H1 (cell line): ENCODE data around the gene LPP.

Experiments used
- ATF2 ChIP-seq: IDR thresholded peaks from 2 replicates; pipeline ENCODE4 v1.6.1; 2012; ENCODE audit warnings: low read length, inconsistent platforms
- BCL11A ChIP-seq, 2 experiments: IDR thresholded peaks; one replicate each; pipeline ENCODE4 v1.6.1; 2011; ENCODE audit warnings: low read depth in 2 of 2, low read length in 2 of 2, mild to moderate bottlenecking in 2 of 2
- CBX8 ChIP-seq: fragments of 300-800, 300-1000 bp; sonication (generic); IDR thresholded peaks from 2 replicates; pipeline ENCODE4 v1.7.1; 2016; ENCODE audit warnings: low read depth, low read length, borderline replicate concordance
- CTCF ChIP-seq, 3 experiments: IDR thresholded peaks; 1 replicate in 2 of 3; 2 replicates in 1 of 3; pipeline versions ENCODE4 v1.5.1 to v1.6.1; 2011; ENCODE audit warnings: low read length in 3 of 3, mild to moderate bottlenecking in 3 of 3, inconsistent platforms in 2 of 3, low read depth in 1 of 3, moderate library complexity in 1 of 3; ENCODE audit not compliant: insufficient read depth in 1 of 3; ENCODE audit errors: control extremely low read depth in 1 of 3
- EP300 ChIP-seq, 2 experiments: IDR thresholded peaks; 1 replicate in 1 of 2; 2 replicates in 1 of 2; pipeline ENCODE4 v1.6.1; 2011 to 2012; ENCODE audit warnings: low read depth in 2 of 2, low read length in 2 of 2, mild to moderate bottlenecking in 2 of 2, borderline replicate concordance in 1 of 2, inconsistent platforms in 1 of 2, moderate library complexity in 1 of 2
- JUN ChIP-seq: IDR thresholded peaks from 2 replicates; pipeline ENCODE4 v1.6.1; 2011; ENCODE audit warnings: low read depth, mild to moderate bottlenecking, improper control_type of control experiment, low read length
- PHF8 ChIP-seq: fragments of 200-600 bp; sonication (generic); conservative IDR thresholded peaks from 2 replicates; pipeline ENCODE4 v1.7.1; 2012; ENCODE audit warnings: low read depth, mild to moderate bottlenecking, inconsistent platforms, low read length, moderate library complexity
- POLR2AphosphoS5 ChIP-seq: IDR thresholded peaks from 2 replicates; pipeline ENCODE4 v1.6.1; 2011; ENCODE audit warnings: low read depth, low read length
- RFX5 ChIP-seq: IDR thresholded peaks from 2 replicates; pipeline ENCODE4 v1.6.1; 2011; ENCODE audit warnings: low read depth, low read length, improper control_type of control experiment, borderline replicate concordance
- TAF7 ChIP-seq: optimal IDR thresholded peaks from 2 replicates; pipeline ENCODE3; 2011; ENCODE audit warnings: low read depth, mild to moderate bottlenecking, inconsistent platforms, low read length, moderate library complexity, borderline replicate concordance
- YY1 ChIP-seq: IDR thresholded peaks from 2 replicates; pipeline ENCODE4 v1.6.1; 2011; ENCODE audit warnings: low read depth, mild to moderate bottlenecking, low read length

GRCh38 chr3:188309437-188310269, 155.7 kb downstream of the LPP start:
- TF ChIP-seq BCL11A (IDR thresholded peaks at IDR 0.05; ENCODE audit: low read depth in 2 of 2, low read length in 2 of 2) (no peak), RFX5 (no peak), TAF7 (no peak), JUN (no peak), CTCF (IDR thresholded peaks at IDR 0.05; ENCODE audit: control extremely low read depth in 1 of 3, insufficient read depth in 1 of 3, low read depth in 1 of 3, low read length in 3 of 3) (no peak), ATF2 (no peak), EP300 (IDR thresholded peaks at IDR 0.05; ENCODE audit: borderline replicate concordance in 1 of 2, low read depth in 2 of 2, low read length in 2 of 2) (no peak), CBX8 (no peak), YY1 (no peak), PHF8 (no peak), POLR2AphosphoS5 (no peak)
